ENCODE data around the gene ETDC.
"Not testable (repeated sequence)": the region's sequence is repeated elsewhere in the genome, so short reads cannot be mapped to it uniquely, and the experiment has no call there.

Gene ETDC

GRCh38 chrX:135309430-135309923 is at the start of gene ETDC:
Gene ETDC (plus strand): TSS chrX:135309480. CDS start chrX:135309480, 0 bp downstream.
- TF ChIP-seq, protein P1, sequence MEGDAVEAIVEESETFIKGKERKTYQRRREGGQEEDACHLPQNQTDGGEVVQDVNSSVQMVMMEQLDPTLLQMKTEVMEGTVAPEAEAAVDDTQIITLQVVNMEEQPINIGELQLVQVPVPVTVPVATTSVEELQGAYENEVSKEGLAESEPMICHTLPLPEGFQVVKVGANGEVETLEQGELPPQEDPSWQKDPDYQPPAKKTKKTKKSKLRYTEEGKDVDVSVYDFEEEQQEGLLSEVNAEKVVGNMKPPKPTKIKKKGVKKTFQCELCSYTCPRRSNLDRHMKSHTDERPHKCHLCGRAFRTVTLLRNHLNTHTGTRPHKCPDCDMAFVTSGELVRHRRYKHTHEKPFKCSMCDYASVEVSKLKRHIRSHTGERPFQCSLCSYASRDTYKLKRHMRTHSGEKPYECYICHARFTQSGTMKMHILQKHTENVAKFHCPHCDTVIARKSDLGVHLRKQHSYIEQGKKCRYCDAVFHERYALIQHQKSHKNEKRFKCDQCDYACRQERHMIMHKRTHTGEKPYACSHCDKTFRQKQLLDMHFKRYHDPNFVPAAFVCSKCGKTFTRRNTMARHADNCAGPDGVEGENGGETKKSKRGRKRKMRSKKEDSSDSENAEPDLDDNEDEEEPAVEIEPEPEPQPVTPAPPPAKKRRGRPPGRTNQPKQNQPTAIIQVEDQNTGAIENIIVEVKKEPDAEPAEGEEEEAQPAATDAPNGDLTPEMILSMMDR (conservative IDR thresholded peaks at IDR 0.05) = no peak
- H3K27ac ChIP-seq = no peak within 1 kb of the TSS

DNA sequence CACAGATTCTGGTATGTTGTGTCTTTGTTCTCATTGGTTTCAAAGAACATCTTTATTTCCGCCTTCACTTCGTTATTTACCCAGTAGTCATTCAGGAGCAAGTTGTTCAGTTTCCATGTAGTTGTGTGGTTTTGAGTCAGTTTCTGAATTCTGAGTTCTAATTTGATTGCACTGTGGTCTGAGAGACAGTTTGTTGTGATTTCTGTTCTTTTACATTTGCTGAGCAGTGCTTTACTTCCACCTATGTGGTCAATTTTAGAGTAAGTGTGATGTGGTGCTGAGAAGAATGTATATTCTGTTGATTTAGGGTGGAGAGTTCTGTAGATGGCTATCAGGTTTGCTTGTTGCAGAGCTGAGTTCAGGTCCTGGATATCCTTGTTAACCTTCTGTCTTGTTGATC is 48.3 kb upstream of the ETDC start:
- H3K27ac ChIP-seq = not testable (repeated sequence)

DNA sequence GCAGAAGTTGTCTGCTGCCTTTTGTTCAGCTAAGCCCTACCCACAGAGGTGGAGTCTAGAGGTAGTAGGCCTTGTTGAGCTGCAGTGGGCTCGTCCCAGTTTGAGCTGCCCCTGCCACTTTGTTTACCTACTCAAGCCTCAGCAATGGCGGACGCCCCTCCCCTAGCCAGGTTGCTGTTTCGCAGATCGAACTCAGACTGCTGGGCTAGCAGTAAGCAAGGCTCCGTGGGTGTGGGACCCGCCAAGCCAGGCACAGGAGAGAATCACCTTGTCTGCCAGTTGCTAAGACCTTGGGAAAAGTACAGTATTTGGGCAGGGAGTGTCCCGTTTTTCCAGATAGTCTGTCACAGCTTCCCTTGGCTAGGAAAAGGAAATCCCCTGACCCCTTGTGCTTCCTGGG is 45.9 kb upstream of the ETDC start:
- not testable (repeated sequence) for H3K27ac ChIP-seq

GRCh38 chrX:135264206-135264605 is 45.1 kb upstream of the ETDC start:
- TF ChIP-seq, protein P1 (conservative IDR thresholded peaks at IDR 0.05) = no peak
- H3K27ac ChIP-seq = no peak overlapping the region

DNA sequence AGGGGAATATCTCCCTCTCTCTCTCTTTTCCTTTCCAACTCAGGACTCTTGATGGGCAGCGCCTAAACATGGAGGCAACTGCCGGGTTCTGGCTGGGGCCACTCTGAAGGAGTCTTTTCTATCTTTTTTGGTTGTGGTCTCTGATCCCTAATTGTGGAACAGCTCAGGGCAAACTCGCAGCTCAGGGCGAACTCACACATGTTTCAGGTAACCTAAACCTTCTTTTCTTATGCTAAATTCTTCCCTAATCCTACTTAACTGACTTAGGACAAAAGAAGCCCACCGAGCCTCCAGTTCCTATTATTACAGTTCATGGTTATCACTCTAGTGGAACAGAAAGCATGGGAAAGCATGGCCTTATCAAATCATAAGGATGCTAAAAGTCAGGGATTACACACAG is 36.1 kb upstream of the ETDC start:
- TF ChIP-seq, protein P1 (conservative IDR thresholded peaks at IDR 0.05) = no peak
- no peak overlapping the region for H3K27ac ChIP-seq

GRCh38 chrX:135275973-135276372 is 33.3 kb upstream of the ETDC start:
- H3K27ac ChIP-seq = no peak overlapping the region
- TF ChIP-seq, protein P1 (conservative IDR thresholded peaks at IDR 0.05) = no peak

- TF ChIP-seq, protein P1 (conservative IDR thresholded peaks at IDR 0.05) = no peak
- H3K27ac ChIP-seq = no peak overlapping the region
Observed at GRCh38 chrX:135287266-135287823, 21.9 kb upstream of the ETDC start.

- TF ChIP-seq, protein P1 (conservative IDR thresholded peaks at IDR 0.05) = no peak
Observed at GRCh38 chrX:135295238-135295943, 13.9 kb upstream of the ETDC start.

More at GRCh38 chrX:135295238-135295943, 13.9 kb upstream of the ETDC start:
- no peak overlapping the region for H3K27ac ChIP-seq
